Activated CD8-positive, alpha-beta memory T cell treated with anti-CD3 and anti-CD28 coated beads for 36 hours (primary cell): Measurements from ENCODE around the gene FGD5. TPM values are rescaled to one million over a fixed set of nuclear protein-coding genes. Genes with fewer than 3 reads are reported as not detected.

Source experiments
- CTCF ChIA-PET: fragments of 350-600 bp; sonication (Branson Sonifier 250); formaldehyde crosslinking; loops from one replicate; lab custom pipeline; 2021; ENCODE audit warnings: antibody characterized with exemption; lab: Charles Lee
- POLR2A ChIA-PET: fragments of 350-600 bp; sonication (Branson Sonifier 250); formaldehyde crosslinking; loops from one replicate; lab custom pipeline; 2021; ENCODE audit warnings: antibody characterized with exemption; lab: Charles Lee
- total RNA-seq, 2 experiments: library from RNA; stranded (reverse); gene quantifications; one replicate each; pipeline ENCODE4 v1.2.3, GENCODE V29; 2021

FGD5 gene
- total RNA-seq, 2 experiments from 2014 or later = not detected

- ChIA-PET CTCF (no interaction called here), POLR2A (no interaction called here)
Measured at GRCh38 chr3:14914779-14915117, 96.0 kb downstream of the FGD5 start.

GRCh38 chr3:14915636-14916222 is 97.0 kb downstream of the FGD5 start:
- ChIA-PET CTCF (no interaction called here), POLR2A (no interaction called here)

DNA sequence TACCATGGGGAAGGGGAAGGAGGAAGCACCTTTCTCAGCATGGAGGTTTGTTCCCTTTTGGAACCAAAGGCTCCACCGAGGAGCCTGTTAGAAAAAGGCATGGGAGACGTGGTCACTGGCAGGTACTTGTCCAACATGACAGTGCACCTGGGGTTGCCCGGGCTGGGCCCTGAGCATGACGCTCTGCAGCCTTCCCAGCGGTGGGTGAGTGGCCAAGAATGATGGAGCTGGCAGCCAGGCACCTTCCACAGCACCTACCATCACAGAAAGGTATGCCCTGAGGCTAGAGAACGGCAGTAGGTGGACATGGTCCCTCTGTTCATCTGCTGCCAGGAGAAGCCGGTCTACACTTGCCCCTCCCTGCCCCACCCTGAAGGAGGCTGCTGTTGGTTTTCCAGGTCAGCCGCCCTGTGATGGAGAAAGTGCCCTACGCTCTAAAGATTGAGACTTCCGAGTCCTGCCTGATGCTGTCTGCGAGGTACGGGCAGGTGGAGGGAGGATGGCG is 99.6 kb downstream of the FGD5 start:
- ChIA-PET POLR2A (no interaction called here), CTCF (no interaction called here)

DNA sequence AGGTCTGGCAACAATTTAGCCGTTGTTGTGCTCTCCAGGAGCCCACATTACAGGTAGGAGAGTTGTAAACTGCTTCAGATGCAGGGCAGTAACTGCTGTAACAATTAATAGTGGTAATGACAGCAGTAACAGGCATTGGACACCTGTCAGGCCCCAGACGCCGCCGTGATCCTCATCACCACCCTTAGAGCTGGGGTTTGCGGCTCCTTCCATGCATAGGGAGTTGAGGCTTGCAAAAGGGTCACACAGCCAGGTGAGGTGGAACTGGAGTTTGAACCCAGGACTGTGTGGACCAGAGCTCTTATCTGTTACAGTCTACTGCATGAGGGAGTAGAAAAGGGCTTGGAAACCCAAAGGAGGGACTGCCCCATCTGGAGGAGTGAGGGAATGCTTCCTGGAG is 101.8 kb downstream of the FGD5 start:
- ChIA-PET CTCF (interaction anchor here (0.9 to 1.7 kb wide), 10 partner anchors 8 to 413 kb away, joined by 3 to 8 read pairs (median 3); no protein-coding TSS in a partner anchor), POLR2A (no interaction called here)

DNA sequence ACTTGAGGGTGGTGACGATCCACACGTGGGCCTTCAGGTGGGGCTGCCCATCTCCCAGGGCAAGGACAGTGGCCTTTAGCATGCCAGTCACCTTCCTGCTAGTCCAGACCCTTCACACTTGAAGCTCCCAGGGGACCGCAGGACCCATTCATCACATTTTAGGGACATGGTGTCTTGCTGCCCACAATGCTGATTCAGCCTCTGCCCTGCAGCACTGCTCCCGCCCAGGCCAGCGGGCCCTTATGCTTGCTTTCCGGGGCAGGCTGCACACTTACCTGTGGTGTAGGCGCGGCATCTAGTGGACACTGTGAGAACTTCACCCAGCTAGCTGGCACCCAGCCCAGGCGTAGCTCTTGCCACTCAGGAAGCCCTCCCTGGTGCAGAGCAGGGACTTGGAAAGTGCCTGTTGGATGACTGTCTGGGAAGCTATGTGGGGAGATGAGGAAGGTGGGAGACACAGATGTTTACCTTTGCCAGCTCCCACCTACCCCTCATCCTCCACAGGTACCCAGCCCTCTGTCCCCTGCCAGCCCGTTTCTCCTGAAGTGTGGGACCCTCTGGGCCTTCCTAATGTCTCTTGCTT is 102.4 kb downstream of the FGD5 start:
- ChIA-PET POLR2A (no interaction called here), CTCF (interaction anchor here (0.7 to 1.7 kb wide), 16 partner anchors 9 to 717 kb away, joined by 3 to 8 read pairs (median 3); no protein-coding TSS in a partner anchor)

GRCh38 chr3:14921811-14922705 is 103.3 kb downstream of the FGD5 start:
- ChIA-PET POLR2A (no interaction called here), CTCF (interaction anchor here (0.8 to 1.7 kb wide), 12 partner anchors 10 to 718 kb away, joined by 3 to 8 read pairs (median 3); no protein-coding TSS in a partner anchor)

DNA sequence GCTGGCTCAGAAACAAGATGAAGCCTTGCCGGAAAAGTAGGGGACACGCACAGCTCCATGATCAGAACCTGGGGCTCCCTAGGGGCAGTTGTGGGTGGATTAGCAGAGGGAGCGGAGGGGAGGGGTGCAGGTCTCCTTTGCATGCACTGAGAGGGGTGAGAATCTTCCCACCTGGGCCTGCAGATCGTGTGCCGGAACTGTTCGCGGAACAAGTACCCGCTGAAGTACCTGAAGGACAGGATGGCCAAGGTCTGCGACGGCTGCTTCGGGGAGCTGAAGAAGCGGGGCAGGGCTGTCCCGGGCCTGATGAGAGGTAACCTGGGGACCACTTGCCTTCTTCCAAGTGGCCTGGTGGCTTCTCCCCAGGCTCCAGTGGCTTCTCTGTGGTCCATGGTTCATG is 104.1 kb downstream of the FGD5 start:
- POLR2A ChIA-PET = no interaction called here
- CTCF ChIA-PET = no interaction called here

DNA sequence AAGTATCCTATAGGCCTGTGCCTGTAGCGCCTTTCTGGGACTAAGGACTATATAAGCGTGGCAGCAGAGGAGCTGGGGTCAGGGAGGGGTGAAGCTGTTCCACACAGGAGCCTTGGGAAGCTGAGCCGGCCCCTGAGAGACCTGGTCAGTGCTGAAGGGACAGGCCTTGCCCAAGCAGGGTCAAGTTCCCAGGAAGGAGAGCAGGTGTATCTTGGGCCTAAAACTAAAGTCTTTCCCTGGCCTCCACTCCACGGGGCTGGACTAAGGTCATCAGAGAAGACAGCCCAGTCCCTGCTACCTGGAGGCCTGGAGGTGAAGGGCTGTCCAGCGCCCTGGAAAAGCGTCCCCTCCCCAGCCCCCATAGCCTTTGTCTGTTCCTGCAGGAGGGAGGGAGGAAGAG is 104.7 kb downstream of the FGD5 start:
- CTCF ChIA-PET = interaction anchor here (1.4 kb wide), 1 partner anchor 414 kb away, joined by 7 read pairs; no protein-coding TSS in a partner anchor
- POLR2A ChIA-PET = no interaction called here

- CTCF ChIA-PET = interaction anchor here (0.9 to 1.1 kb wide), 3 partner anchors 11 to 182 kb away, joined by 3 read pairs; no protein-coding TSS in a partner anchor
- POLR2A ChIA-PET = no interaction called here
Measured at GRCh38 chr3:14925729-14926591, 107.2 kb downstream of the FGD5 start.

DNA sequence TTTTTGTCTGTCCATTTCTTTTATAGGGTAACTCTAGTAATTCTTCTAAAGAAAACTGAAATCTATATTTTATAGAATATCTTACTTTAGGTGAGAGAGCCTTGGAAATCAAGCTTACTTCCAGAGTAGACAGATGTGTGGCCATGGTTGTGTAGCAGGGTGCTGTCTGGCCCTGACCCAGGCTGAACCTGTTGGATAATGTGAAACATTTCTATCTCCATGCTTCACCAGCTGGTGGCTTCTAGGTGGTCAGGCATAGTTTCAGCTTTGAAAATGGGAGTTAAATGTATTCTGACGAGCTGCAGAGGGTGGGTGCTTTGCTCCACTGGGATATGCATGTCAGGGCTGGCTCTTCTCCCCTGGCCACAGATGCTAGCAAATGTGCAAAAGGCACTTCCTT is 107.8 kb downstream of the FGD5 start:
- POLR2A ChIA-PET = no interaction called here
- CTCF ChIA-PET = interaction anchor here (0.9 to 1.1 kb wide), 3 partner anchors 11 to 181 kb away, joined by 3 read pairs; no protein-coding TSS in a partner anchor

DNA sequence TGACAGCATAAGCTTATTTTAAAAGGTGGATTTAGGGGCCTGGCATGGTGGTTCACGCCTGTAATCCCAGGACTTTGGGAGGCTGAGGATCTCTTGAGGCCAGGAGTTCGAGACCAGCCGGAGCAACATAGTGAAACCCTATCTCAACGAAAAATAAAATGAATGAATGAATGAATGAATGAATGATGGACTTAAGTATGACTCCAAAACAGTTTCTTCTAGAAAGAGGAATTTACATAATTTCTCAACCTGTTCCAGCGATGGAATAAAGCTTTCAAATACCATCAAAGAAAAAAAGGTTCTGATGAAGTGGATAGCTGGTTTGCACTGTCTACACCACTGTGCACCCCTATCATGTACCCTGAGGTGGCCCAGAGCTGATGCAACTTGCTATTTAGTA is 108.5 kb downstream of the FGD5 start:
- ChIA-PET POLR2A (interaction anchor here (0.6 kb wide), 1 partner anchor 232 kb away, joined by 3 read pairs; no protein-coding TSS in a partner anchor), CTCF (interaction anchor here (0.9 to 1.1 kb wide), 3 partner anchors 10 to 181 kb away, joined by 3 read pairs; no protein-coding TSS in a partner anchor)

GRCh38 chr3:14929310-14930074 is 110.7 kb downstream of the FGD5 start:
- ChIA-PET POLR2A (no interaction called here), CTCF (no interaction called here)

DNA sequence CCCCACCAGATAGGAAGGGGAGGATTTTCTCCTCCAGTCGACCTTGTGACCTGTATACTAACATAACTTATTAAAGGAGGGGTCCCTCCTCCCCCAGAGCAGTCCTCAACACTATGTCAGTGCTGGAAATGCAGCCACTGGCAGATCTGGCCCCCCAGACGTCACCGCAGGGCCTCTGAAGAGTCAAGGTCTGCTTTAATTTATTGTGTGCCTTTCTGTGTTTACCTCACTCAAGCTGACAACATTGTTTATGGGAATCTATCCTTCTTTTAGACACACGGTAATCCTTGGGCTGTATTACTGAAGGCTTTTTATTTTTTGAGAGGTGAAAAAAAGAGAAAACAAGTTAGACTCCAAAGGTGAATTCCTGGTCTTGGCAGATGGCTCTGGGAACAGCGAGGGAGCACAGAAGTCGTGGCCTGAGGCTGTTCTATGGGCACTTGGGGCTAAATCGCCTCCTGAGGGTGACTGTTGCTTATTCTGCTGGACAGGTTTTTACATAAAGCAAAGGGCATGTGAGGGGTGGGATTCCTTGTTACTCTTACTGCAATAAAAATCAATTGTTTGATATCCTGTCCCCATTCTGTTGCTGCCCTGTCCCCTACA is 115.2 kb downstream of the FGD5 start:
- ChIA-PET CTCF (no interaction called here), POLR2A (interaction anchor here (0.6 kb wide), 1 partner anchor 48 kb away, joined by 3 read pairs; no protein-coding TSS in a partner anchor)

GRCh38 chr3:14935592-14936345 is 117.0 kb downstream of the FGD5 start:
- POLR2A ChIA-PET = no interaction called here
- CTCF ChIA-PET = no interaction called here

- ChIA-PET POLR2A (no interaction called here), CTCF (no interaction called here)
Measured at GRCh38 chr3:14938954-14939353, 120.2 kb downstream of the FGD5 start.

DNA sequence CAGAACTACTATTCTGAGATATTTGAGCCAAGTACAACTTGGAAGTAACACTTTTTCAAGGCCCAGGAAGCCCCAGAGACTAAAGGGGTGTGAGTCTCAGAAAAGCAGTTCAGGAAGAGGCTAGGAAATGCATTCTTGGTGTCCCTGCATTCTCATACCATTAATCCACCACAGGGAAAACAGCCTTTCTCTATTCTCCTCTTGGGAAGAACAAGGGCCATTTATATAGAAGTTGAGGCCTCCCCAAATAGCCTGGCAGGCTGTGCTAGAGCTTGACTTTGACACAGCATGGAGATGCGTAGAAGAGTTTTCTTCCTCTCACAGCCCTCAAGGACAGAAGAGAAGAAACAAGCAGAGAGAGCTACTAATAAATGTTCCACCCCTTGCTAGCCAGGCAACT is 123.1 kb downstream of the FGD5 start:
- ChIA-PET POLR2A (no interaction called here), CTCF (interaction anchor here (1.6 kb wide), 1 partner anchor 20 kb away, joined by 3 read pairs; no protein-coding TSS in a partner anchor)

GRCh38 chr3:14943042-14943441 is 124.3 kb downstream of the FGD5 start:
- ChIA-PET POLR2A (no interaction called here), CTCF (interaction anchor here (0.8 to 1.6 kb wide), 3 partner anchors 13 to 475 kb away, joined by 3 to 4 read pairs (median 3); no protein-coding TSS in a partner anchor)
